Measurements from ENCODE around the gene CTSW.
"Not testable (repeated sequence)": the region's sequence is repeated elsewhere in the genome, so short reads cannot be mapped to it uniquely, and the experiment has no call there.

CTSW gene

DNA sequence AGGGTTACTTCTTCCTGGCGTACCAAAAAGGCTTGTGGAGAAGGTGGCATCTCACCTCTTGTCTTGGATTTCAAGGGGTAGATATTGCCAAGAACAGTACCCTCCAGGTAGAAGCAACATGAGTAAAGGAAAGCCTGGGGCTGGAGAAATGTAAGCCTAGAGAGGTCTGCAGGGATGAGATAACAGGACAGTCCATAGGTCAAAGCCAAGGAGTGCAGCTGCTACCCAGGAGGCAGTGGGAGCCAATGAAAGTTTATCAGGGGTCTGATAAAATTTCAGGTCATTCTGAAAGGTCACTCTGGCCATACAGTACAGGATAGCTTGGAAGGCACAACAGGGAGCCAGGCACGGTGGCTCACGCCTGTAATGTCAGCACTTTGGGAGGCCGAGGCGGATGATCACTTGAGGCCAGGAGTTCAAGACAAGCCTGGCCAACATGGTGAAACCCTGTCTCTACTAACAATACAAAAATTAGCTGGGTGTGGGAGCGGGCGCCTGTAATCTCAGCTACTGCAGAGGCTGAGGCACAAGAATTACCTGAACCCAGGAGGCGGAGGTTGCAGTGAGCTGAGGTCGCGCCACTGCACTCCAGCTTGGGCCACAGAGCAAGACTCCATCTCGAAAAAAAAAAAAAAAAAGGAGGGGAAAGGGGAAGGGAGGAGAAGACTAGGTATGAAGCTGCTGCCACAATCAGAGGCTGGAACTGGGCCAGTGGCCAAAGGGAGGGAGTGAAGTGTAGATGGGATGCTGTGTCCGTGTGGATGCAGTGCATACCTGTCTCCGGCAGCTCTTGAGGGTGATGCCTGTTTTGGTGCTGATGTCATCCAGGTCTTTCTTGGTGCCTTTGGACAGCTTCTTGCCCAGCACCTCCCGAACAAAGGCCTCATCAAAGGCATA lies 7.4 kb downstream of the CTSW start:
- DNase-seq, result no peak

DNA sequence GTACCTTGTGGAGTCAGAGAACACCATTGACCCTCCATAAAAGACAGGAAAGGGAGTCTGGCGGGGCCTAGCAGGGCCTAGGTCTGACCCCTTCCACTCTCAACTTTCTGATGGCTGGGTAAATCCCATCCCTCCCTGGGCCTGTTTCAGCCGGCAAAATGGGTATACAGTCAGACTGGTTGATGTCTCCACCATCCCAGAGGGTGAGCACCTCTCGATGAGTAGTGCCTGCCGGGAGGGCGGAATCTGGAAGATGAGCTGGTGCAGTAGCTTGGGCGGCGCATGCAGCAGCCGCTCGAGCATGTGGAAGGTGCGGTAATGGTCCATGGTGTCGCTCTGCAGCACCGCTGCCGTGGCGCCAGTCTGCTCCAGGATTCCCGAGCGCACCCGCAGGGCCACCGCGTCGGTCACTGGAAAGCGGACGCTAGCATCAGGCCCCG lies 8.1 kb downstream of the CTSW start:
- no peak for DNase-seq

DNA sequence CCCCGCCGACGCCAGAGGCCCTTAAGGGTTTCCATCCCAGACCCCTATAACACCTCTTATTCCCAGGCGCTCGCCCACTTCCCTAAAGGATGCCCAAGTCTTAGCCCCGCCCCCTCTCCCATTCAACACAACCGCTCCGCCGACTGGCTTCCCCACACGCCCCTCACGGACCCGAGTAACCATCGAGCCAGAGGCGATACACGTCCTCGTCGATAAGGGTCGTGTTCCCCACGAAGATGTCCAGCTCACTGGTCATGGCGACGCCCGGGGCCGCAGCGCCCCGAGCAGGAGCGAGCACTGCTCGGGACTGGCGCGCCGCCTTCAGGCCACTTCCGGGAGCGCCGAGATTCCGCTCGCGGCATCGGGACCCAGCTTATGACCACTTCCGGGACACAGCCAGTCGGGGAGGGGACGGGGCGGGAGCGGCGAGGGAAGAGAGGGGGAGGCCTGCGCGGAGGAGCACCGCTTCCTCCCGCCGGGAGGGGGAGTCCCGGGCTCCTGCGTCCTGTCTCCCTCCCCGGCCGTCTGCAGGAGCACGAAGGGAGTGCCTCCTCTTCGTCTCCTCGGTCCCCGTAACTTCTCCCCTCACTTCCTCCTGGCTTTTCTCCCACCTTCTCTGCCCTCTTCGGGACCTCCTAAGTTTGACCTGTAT lies 8.7 kb downstream of the CTSW start, which contains the start of gene FIBP:
Gene FIBP (minus strand): TSS at position 309 of the 652 bp plus-strand sequence. CDS start 53 bp downstream, at position 256.
- DNase-seq, result peak; percentile 96

DNA sequence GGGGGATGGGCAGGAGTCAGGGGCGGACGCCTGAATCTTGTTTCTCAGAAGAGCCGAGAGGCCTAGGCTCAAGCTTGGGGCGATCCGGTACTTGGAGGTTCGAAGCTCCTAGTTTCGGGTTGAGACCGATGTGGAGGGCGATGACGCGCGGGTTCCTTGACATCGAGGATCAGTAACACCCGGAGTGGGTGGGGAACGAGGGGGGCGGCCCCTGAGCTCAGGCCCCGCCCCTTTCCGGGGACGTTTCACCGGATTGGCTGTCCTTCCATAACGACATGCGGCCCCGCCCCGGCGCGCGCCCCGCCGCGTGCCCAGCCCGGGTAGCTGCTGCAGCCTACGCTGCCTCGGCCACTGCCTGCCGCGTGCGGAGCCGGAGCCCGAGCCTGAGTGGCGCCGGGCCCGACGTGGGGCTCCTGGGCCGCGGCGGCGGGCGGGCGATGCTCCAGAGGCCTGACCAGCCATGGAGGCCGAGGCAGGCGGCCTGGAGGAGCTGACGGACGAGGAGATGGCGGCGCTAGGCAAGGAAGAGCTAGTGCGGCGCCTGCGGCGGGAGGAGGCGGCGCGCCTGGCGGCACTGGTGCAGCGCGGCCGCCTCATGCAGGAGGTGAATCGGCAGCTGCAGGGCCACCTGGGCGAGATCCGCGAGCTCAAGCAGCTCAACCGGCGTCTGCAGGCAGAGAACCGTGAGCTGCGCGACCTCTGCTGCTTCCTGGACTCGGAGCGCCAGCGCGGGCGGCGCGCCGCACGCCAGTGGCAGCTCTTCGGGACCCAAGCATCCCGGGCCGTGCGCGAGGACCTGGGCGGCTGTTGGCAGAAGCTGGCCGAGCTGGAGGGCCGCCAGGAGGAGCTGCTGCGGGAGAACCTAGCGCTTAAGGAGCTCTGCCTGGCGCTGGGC lies 10.9 kb downstream of the CTSW start, which contains the start of gene CCDC85B:
Gene CCDC85B (plus strand): TSS at position 350 of the 895 bp plus-strand sequence. CDS start 111 bp downstream, at position 461.
- peak; percentile 96 for DNase-seq

DNA sequence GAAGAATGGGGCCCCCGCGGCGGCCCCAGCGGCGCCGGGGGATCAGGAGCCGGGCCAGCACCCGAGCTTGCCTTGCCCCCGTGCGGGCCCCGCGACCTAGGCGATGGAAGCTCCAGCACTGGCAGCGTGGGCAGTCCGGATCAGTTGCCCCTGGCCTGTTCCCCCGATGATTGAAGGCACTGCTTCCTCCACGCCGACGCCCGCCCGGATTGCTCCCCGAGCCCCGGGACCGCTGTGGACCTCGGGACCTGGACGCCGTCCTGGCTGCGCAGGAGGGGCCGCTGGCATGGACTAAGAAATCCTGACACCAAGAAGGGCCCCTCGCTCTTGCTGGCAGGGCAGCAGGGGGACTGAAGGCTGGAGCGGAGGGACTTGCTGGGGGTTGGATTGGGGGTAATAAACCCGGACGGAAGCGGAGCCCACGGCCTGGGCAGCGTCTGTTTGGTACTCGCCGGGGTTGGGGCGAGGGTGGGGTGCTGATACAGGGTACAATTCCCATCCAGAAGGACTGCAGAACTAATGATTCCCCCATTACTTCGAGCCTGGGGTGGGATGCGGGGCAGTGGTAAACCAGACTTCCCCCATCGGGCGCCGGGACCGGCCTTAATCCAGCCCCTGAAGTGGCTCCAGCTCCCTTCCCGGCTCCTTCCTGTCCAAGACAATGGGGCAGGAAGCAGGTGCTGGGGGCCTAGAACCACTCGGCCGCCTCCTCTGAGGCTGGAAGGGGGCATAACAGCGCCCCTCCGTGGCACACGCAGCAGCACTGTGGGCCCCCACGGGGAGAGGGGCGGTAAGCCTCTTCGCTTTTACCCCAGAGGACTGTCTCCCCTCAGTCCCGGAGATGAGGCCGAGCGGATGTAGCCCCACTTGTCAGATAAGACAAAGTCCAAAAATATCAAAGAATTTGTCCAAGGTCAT lies 11.8 kb downstream of the CTSW start:
- no peak for DNase-seq

DNA sequence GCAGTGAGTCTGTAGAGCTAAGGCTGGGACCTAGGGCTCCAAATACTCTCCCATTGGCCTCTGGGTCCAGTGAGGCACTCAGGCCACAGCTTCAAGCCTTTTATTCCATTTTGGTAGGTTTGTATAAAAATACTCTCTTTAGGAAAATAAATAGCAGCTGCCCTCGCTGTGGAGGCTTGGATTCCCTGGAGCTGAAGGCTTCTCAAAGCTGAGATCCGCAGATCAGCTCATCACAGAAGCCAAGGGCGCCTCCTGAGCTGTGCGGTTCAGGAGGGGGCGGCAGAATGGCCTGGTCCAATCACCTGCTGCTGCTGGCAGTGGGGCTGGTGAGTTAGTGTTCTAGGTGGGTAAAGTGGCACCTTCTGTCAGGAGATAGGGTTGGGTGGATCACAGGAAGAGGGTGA lies 12.5 kb downstream of the CTSW start:
- DNase-seq, result not testable (repeated sequence)

DNA sequence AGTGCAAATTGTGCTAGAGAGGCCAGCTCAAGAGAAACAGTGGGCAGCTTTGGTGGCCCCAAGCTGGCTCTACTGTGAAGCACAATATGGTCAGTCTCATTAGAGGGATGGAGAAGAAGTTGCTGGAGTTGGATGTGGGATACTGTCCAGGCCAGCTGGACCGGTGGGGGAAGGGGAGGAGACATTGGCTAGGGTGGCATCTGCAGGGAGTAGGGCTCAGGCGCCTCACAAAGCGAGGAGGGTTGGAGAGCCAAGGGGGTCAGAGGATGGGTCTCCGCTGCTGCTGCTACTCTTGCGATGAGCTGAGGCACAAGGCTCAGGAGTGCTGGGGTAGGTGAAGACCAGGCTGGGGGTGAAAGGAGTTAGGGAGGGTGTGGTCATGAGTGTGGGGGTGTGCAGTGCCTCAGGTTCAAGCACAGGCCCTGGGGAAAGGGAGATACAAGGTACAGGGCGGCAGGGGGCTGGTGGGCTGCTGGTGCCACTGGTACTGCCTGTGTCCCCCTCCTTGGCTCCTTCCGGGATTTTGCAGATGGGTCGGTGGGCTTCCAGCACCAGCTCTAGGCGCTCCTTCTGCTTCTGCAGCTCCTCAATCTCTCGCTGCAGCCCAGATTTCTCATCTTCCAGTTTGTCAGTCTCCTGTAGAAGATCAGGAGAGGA lies 13.2 kb downstream of the CTSW start:
- no peak for DNase-seq

DNA sequence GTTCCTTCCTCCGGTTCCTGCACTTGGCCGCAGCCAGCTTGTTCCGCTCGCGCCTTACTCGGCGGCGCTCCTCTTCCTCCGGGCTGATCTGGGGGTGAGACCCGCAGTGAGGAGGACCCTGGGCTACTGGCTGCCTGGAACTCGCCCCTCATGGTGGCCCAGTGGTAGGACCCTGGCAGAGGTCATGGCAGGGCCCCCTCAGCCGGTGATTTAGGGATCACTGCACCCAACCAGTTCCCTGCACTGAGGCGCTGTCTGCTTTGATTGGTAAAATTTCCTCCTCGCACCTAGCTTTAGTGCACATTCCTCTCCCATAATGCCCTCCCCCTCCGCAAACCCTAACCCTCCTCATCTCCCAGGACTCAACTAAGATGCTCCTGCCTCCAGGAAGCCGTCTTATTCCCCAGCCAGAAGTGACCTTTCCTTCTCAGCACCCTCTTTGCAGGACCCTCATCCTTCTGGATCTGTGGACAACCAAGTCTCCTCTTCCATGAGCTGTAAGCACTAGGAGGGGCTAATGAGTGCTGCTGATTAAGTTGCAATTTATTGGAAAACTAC lies 14.5 kb downstream of the CTSW start:
- no peak for DNase-seq

DNA sequence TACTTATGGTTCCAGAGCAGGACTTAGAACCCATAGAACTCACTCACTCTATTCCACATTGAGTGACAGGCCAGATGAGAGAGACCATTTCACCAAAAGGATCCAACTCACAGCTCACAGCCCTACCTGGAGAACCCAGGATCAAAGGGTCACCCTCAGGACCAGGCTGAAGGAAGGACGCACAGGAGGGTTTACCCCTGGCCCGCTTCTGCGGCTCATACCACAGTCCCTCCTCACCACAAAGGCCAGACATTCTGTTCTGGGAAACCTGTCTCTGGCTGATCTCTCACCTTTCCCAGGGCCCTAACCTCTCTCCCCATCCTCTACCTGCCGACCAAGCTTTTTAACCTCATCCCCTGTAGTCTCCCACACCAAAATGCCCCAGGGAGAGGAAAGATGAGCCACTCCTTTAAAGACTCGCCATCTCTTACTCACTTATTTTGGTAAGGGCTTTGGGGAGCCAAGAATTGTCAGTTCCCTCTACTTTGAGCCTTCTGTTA lies 15.9 kb downstream of the CTSW start:
- DNase-seq, result no peak

DNA sequence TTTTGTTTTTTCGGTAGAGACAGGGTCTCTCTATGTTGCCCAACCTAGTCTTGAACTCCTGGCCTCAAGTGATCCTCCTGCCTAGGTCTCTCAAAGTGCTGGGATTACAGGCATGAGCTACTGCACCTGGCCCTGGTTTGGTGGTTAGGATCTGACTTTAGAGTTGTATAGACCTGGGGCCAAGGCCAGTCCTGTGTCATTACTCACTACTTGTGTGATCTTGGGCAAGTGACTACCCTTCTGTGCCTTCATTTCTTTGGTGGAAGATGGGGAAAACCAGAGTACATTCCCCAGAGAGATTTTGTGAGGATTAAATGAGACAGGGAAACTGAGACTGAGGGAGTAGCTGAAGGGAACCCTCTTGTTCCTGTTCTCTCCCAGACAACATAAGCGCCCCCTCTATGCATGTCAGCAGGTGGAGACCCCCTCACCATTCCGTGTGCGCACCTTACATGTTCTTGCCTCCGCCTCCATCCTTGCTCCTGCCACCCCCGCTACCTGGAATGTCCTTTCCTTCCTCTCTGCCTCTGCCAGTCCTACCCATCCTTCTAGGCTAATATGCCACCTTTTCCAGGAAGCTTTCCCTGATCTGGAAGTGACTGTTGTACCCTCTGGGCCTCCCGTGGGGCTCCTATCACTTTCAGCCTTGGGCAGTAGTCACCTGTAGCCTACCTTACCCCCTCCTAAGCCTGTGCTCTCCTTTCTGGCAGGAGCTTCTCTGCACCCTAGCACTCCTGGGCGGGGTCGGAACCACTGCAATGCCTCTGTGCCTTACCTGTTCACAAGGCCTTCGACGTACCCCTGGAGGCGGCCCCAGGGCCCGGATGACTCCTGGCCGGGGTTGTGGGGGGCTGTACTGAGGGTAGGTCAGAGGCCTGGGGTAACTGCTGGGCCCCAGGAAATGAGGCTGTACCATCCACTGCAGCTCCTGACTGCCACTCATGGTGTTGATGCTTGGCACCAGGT lies 16.7 kb downstream of the CTSW start:
- DNase-seq, result no peak

DNA sequence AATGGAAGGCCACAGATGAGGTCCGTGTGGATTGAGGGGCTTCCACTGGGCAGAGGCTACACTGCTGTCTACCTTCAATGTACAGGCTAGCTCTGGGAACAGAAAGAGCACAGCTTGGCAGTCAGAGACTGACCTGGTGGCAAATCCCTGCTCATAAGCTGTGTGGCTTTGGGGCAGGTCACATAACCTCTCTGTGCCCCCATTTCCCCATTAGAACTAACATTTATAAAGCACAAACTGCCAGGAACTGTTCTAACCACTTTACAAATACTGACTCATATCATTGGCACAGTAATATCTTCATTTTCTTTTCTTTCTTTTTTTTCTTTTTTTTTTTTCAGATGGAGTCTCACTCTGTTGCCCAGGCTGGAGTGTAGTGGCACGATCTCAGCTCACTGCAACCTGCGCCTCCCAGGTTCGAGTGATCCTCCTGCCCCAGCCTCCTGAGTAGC lies 17.4 kb downstream of the CTSW start:
- no peak for DNase-seq

DNA sequence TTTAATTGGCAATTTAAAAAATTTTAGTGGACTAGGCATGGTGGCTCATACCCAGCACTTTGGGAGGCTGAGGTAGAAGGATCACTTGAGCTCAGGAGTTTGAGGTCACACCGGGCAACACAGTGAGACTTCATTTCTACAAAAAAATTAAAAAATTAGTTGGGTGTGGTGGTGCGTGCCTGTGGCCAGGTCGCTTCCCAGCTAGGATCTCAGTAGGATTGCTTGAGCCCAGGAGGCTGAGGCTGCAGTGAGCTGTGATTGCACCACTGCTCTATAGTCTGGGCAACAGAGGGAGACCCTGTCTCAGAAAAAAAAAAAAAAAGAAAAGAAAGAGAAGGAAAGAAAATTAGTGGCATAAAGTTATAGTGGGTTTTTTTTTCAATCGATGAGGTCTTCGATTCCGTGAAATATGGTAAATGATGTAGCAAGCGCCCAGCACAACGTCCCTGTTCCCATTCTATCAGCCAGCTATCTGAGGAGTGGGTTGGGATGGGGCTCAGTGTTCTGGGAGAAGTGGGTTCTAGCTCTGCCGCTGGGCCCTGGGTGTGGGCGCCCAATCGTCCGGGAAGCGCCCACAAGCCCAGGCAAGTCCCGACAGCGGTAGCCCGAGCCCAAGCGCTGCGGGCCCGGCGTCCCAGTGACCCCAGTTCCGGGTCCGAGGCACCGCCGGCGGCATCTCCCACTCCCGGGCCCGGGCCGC lies 19.2 kb downstream of the CTSW start:
- DNase-seq, result no peak

DNA sequence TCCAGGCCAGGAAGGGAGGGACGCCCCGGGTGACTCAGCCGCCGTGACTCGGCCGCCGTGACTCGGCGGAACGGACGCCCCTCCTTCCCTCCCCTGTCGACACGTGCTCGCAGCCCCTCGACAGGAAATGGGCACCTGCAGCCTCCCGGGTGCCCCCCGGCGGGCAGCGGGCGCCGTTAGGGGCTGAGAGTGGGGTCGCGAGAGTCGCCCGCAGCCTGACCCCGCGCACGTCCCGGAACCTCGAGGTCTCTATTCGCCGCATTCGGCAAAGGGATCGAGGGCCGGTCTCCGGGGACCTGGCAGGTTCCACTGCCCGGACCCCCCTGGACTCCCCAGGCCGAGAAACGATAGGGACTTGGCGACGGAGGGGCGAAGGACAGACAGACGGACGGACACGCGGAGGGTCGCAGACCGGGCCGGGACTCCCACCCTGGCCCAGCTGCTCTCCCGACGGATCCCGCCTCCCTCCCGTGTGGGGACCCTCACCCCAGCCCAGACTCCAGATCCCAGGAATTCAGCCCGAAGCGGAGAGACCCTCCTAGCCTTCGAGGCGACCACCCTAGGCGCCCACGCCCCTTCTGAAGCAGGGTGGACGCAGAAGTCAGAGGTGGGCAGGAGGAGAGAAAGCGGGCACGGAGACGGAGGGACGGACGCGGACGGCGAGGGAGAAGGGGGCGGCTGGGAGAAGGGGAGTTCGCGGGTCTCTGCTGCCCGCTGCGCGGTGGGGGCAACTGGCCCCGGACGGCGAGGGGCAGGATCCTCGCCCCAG lies 19.9 kb downstream of the CTSW start:
- no peak for DNase-seq

DNA sequence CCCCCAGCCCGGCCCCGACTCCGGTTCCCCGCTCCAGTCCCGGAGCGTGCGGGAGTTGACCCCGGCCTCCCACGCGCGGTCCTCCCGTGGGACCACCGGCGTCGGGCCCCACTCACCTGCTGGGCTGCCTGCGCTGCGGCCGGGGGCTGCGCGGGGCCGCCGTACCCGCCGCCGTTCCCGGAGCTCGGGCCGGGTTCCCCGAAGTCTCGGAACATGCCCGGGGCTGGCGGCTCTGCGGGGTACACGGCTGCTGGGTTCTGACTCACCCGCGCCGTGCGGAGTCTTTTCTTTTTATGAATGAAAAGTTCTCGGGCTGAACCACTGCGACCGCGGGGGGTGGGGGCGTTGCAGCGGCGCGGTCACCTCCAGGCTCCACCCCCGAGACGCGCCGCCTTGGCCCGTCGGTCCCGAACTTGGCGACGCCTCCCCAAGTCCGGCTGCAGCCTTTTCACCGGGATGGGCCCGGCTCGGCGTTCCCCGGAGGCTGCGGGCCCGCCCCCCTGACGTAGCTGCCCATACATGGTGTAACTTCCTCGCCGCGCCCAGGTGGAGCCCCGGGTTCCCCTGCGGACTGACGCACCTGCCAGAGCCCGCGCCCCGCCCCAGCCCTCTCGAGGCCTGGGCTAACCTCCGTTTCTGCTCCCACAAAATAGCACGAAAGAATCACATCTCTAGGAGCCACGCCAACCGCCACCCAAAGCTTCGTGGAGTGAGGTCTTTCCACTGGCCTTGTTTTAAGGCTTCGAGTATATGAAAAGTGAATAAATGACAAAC lies 20.7 kb downstream of the CTSW start, which contains the start of gene FOSL1:
Gene FOSL1 (minus strand): TSS at position 264 of the 774 bp plus-strand sequence. CDS start 49 bp downstream, at position 215.
- DNase-seq, result no peak

DNA sequence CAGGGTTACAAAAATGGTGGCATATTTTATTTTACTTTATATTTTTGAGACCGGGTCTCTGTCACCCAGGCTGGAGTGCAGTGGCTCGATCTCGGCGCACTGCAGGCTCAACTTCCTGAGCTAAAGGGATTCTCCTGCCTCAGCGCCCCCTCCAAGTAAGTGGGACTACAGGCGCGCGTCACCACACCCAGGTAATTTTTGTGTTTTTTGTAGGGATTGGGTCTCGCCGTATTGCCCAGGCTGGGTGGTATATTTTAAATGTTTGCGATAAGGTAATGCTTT lies 21.2 kb downstream of the CTSW start:
- DNase-seq, result no peak

DNA sequence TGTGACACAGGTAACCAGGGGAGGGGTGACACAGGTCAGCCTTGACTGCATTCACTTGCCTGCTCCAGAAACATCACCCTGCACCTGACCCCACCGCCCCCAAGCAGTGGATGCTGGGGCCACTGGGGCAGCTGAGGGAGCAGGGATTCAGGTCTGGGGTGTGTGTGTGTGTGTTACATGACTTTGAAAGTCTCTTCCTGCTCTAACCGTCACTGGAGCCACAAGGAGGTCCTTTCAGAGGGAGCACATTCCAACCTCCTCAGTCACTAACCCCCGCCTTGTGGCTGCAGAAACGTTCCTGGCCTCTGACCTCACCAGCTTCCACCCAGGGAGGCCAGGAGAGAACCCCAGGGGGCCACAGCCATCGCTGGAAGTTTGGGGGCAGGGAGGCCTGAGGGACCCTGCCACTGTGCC lies 23.4 kb downstream of the CTSW start:
- no peak for DNase-seq

DNA sequence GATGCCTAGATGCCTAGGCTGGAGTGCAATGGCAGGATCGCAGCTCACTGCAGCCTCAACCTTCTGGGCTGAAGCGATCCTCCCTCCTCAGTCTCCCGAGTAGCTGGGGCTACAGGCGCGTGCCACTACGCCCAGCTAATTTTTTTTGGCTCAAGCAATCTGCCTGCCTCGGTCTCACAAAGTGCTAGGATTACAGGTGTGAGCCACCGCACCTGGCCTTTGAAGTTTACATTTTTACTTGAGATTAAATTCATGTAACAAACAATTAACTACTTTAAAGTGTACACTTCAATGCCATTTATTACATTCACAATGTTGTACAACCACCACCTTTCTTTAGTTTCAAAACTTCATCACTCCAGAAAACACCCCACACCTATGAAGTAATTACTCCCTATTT lies 24.1 kb downstream of the CTSW start:
- DNase-seq, result no peak

Measured in NK-92 treated with Interleukin-12 subunit alpha and Interleukin-12 subunit beta, amount 100 ng/mL, for 24 hours (cell line).